Daoy (cell line): Measurements from ENCODE around the gene BRF1. TPM values are rescaled to one million over a fixed set of nuclear protein-coding genes. Genes with fewer than 3 reads are reported as not detected.
"Not testable (repeated sequence)": the region's sequence is repeated elsewhere in the genome, so short reads cannot be mapped to it uniquely, and the experiment has no call there.

ENCODE experiments used
- DNase-seq: peaks from one replicate; pipeline ENCODE4 v3.0.0-alpha.2; 2015; ENCODE audit warnings: low read depth
- total RNA-seq: library from RNA; depleted of rRNA; stranded (reverse); fragments of >200 nt; shearing (Covaris generic); gene quantifications from 2 replicates; pipeline ENCODE4 v1.2.3, GENCODE V29; 2014; rRNA removed

Gene BRF1
- 39.9 and 41.7 TPM in 2 replicates for total RNA-seq

GRCh38 chr14:105300542-105301102, at the start of gene BRF1:
BRF1 (minus strand) TSS chr14:105301001; CDS start chr14:105300629, 372 bp downstream.
- DNase-seq, result peak; percentile 98

GRCh38 chr14:105349992-105350391, 49.2 kb upstream of the BRF1 start:
- no peak for DNase-seq

GRCh38 chr14:105348945-105349699, 48.3 kb upstream of the BRF1 start:
- no peak for DNase-seq

GRCh38 chr14:105348169-105348944, 47.6 kb upstream of the BRF1 start:
- DNase-seq, result no peak

GRCh38 chr14:105347587-105347968, 46.8 kb upstream of the BRF1 start:
- no peak for DNase-seq

GRCh38 chr14:105346876-105347586, 46.2 kb upstream of the BRF1 start:
- DNase-seq, result no peak

GRCh38 chr14:105346200-105346533, 45.4 kb upstream of the BRF1 start:
- no peak for DNase-seq

- no peak for DNase-seq
Measured at GRCh38 chr14:105343194-105343593, 42.4 kb upstream of the BRF1 start.

GRCh38 chr14:105340821-105341733, 40.3 kb upstream of the BRF1 start:
- no peak for DNase-seq

GRCh38 chr14:105337966-105338741, 37.4 kb upstream of the BRF1 start:
- DNase-seq, result no peak

- no peak for DNase-seq
Measured at GRCh38 chr14:105337433-105337832, 36.6 kb upstream of the BRF1 start.

- no peak for DNase-seq
Measured at GRCh38 chr14:105336477-105337287, 35.9 kb upstream of the BRF1 start.

GRCh38 chr14:105335735-105336476, 35.1 kb upstream of the BRF1 start:
- no peak for DNase-seq

- not testable (repeated sequence) for DNase-seq
Measured at GRCh38 chr14:105335231-105335542, 34.4 kb upstream of the BRF1 start.

GRCh38 chr14:105334383-105335230, 33.8 kb upstream of the BRF1 start:
- DNase-seq, result no peak

- no peak for DNase-seq
Measured at GRCh38 chr14:105333613-105334364, 33.0 kb upstream of the BRF1 start.

GRCh38 chr14:105333020-105333490, 32.3 kb upstream of the BRF1 start:
- no peak for DNase-seq
